ENCODE data around the gene ZNF609.

- TF ChIP-seq POLR2A (IDR thresholded peaks at IDR 0.05; ENCODE audit: low read depth, low read length) (no peak), TAF1 (IDR thresholded peaks at IDR 0.05; ENCODE audit: borderline replicate concordance, low read depth, low read length) (no peak), POLR2AphosphoS5 (IDR thresholded peaks at IDR 0.05; ENCODE audit: low read depth, low read length) (no peak)
Measured at GRCh38 chr15:64717130-64717529, 256.8 kb downstream of the ZNF609 start.

Data from GM12892 (cell line).